ENCODE measurements around the gene SLC38A7.

DNA sequence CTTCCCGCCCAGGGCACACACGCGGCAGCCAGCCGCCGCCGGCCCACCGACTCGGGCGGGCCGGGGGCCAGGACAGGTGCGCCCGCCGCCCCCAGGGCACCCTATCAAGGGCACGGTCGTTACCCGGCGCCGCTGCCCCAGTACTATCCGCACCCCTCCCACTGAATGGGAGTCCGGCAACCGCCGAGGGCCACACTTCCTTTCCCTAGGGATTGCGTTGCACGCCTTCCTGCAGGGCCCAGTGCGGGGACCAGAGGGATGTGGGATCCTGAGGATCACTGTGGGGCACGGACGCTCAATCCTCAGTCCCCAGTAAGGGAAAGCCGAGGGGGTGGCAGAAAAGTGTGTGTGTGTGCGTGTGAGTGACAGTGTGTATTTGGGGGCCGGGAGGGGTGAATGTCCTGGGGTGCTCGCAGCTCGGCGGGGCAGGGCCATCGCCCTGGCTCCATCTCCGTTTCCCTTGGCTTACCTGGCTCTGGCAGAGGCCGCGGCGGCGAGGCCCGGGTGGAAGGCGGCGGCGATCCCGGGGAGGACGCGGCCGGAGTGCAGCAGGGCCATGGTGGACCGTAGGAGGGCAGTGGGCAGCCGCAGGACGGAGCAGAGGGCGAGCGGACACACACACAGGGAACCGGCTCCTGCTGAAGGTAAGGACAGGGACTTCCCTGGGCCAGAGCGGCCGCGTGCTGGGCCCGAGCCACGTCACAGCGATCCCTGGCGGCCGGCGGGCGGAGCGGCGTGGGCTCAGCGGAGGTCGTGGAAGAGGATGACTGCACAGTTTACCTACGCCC lies 49.3 kb upstream of the SLC38A7 start, which contains the start of gene GOT2:
- TF ChIP-seq, protein P1, sequence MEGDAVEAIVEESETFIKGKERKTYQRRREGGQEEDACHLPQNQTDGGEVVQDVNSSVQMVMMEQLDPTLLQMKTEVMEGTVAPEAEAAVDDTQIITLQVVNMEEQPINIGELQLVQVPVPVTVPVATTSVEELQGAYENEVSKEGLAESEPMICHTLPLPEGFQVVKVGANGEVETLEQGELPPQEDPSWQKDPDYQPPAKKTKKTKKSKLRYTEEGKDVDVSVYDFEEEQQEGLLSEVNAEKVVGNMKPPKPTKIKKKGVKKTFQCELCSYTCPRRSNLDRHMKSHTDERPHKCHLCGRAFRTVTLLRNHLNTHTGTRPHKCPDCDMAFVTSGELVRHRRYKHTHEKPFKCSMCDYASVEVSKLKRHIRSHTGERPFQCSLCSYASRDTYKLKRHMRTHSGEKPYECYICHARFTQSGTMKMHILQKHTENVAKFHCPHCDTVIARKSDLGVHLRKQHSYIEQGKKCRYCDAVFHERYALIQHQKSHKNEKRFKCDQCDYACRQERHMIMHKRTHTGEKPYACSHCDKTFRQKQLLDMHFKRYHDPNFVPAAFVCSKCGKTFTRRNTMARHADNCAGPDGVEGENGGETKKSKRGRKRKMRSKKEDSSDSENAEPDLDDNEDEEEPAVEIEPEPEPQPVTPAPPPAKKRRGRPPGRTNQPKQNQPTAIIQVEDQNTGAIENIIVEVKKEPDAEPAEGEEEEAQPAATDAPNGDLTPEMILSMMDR (IDR thresholded peaks at IDR 0.05), result peak; percentile 26 to 94
- no peak for TF ChIP-seq POLR2A (IDR thresholded peaks at IDR 0.05)
- TF ChIP-seq POLR2AphosphoS5 (IDR thresholded peaks at IDR 0.05), result peak in 2 of 3 donors; percentile 16 to 49

All from suprapubic skin (tissue), 4 donors.